GM12874 (cell line): ENCODE data around the gene LTBP4.

ENCODE experiments used
- TF ChIP-seq, protein P1 (sequence below): IDR thresholded peaks from 2 replicates; pipeline ENCODE4 v1.5.1; 2011; ENCODE audit warnings: low read depth, mild to moderate bottlenecking, control low read depth, low read length, moderate library complexity; ENCODE audit not compliant: insufficient read depth

Gene LTBP4

DNA sequence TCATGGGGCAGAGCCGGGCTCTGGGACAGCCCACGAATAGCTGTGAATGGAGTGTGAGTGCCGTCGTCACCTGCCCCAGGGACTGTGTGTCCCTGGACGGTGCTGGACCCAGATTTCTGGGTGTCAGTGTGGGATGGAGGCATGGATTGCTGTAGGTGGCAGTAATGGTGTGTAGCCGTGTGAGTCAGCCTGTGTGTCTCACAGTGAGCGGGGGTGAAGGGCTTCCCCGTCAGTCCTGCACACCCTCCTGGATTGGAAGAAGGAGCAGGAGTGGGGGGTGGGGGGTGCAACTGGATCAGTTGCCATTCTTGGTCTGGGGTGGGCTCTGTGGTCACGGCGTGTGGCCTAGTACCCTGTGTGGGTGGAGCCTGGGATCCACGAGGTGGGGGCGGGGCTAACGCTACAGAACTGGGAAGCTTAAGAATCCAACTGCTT lies 6.5 kb upstream of the LTBP4 start:
- TF ChIP-seq, protein P1, sequence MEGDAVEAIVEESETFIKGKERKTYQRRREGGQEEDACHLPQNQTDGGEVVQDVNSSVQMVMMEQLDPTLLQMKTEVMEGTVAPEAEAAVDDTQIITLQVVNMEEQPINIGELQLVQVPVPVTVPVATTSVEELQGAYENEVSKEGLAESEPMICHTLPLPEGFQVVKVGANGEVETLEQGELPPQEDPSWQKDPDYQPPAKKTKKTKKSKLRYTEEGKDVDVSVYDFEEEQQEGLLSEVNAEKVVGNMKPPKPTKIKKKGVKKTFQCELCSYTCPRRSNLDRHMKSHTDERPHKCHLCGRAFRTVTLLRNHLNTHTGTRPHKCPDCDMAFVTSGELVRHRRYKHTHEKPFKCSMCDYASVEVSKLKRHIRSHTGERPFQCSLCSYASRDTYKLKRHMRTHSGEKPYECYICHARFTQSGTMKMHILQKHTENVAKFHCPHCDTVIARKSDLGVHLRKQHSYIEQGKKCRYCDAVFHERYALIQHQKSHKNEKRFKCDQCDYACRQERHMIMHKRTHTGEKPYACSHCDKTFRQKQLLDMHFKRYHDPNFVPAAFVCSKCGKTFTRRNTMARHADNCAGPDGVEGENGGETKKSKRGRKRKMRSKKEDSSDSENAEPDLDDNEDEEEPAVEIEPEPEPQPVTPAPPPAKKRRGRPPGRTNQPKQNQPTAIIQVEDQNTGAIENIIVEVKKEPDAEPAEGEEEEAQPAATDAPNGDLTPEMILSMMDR: no peak

GRCh38 chr19:40596608-40597328 lies 4.4 kb upstream of the LTBP4 start:
- TF ChIP-seq, protein P1: no peak

DNA sequence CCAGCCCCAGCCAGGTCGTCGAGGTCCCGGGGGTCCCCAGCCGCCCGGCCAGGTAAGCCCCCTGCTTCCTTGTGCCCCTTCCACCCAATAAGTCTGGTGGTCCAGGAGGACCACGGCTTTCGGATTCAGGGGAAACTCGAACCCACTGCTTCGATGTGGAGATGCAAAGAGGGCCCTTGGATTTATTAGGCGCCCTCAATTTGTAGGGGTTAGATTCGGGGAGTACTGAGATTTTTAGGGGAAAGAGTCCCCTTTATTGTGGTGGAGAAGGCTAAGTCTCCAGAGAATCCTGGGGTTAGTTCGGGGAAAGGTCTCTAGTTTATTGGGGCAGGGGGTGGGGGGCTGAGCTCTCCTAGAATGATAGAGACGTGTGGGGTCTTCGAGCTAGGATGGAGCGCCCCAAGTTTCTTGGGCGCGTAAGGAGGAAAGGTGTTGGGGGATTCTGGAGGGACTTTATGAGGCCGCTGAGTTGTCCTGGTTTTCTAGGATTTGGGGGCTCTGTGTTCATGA lies 3.8 kb upstream of the LTBP4 start:
- TF ChIP-seq, protein P1: no peak

DNA sequence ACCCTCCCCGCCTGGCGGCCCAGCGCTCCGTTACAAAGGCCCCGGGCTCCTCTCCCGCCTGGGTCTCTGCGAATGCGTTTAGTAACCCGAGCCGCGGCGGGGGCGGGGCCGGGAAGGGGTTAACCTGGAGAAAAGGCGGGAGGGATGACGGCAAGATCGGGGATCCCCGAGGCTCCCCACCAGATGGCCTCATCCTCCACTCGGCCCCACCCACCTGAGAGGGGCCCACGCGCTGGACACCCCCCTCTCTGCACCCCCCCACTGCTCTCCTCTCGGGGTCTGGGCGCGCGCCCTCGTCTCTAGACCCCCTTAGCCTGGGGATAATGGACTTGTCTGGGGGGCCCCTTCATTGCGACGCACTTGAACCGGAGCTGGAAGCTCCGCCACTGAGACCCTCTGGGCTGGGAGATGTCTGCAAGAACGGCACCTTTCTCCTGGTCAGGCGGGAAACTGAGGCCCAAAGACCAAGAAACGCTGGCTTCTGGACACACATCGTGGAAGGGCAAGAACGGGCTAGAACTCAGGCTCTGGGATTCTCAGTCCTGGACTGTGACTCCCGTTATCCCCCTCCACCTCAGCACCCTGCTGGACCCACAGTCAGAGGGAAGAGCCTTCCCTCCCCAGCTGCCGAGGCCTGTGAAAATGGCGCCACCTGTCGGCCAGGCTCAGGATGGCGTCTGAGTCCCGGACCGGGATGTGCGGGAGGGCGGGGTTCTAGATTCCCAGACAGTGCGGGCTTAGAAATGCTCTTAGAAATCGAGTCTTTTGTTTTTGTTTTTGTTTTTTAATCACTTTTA lies 2.9 kb upstream of the LTBP4 start:
- TF ChIP-seq, protein P1: peak; percentile 94

GRCh38 chr19:40598918-40599307 lies 2.3 kb upstream of the LTBP4 start:
- TF ChIP-seq, protein P1: no peak

DNA sequence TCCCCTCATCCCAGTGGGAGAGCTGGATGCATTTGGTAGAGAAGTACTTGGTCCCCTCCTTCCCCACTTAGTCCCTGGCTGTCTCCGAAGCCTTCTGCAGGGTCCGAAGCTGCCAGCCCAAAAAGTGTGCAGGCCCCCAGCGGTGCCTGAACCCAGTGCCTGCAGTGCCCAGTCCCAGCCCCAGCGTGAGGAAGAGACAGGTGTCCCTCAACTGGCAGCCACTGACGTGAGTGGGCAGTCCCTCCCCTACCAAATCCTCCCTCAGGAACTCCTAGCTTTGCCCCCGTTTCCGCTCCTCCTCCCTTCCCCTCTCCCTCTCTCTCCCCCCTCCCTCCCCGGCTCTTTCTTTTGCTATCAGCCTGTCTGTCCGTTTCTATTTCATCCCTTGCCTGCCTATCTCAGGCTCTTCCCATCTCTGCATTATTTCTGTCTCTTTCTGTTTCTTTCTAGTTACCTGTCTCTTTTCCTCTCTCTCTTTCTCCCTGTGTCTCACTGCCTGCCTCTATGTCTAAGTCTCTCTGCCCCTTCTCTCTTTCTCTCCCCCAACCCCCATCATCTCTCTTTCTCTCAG lies 1.8 kb upstream of the LTBP4 start:
- TF ChIP-seq, protein P1: no peak

DNA sequence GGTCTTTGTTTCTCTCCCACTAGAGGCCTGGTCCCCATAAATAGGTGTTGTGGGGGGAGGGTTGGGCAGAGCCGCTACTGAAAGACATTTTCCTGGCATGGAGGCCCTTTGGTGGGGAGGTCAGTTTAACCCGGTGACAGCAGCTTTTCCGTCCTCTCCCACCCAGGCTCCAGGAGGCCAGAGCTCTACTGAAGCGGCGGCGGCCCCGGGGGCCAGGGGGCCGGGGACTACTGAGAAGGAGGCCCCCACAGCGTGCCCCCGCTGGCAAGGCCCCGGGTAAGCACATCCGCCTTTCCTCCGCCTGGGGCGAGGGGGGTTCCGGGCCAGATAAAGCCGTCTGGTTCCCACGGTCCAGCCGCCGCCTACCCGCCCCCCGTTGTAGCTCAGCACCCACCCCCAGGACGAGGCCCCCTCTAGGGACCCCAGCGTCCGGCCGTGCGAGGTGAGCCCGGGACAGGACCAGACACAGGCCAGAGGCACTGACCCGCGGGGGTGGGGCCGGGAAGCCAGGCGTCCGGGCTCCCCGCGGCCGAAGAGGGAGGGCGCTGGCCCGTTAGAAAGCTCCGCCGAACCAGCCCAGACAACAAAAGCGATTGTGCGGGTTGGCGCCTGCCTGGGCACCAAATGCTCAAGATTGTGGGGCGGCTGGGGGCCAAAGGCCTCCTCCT lies 1.1 kb upstream of the LTBP4 start:
- TF ChIP-seq, protein P1: no peak
